Prostate gland (tissue), 2 donors: ENCODE measurements around the gene FBXL19. TPM values are rescaled to one million over a fixed set of nuclear protein-coding genes. Genes with fewer than 3 reads are reported as not detected.

Experiments
- DNase-seq: peaks from one replicate; pipeline ENCODE4 v3.0.0-alpha.2; 2019; ENCODE audit warnings: low spot score
- H3K27ac ChIP-seq, 2 donors: fragments of 200-600 bp; sonication (generic); 2 replicates each; pipeline ENCODE4 v1.5.1; 2017 to 2019
- H3K27me3 ChIP-seq: fragments of 200-600 bp; sonication (generic); replicated peaks from 2 replicates; pipeline ENCODE4 v1.5.1; 2019; ENCODE audit not compliant: insufficient read depth
- H3K36me3 ChIP-seq, 2 donors: fragments of 200-600 bp; sonication (generic); 1 replicate in 1 of 2; 2 replicates in 1 of 2; pipeline versions ENCODE4 v1.5.1 to v1.8.1; 2017 to 2019
- H3K4me1 ChIP-seq: fragments of 200-600 bp; sonication (generic); replicated peaks from 2 replicates; pipeline ENCODE4 v1.5.1; 2019
- H3K4me3 ChIP-seq, 2 donors: fragments of 200-600 bp; sonication (generic); 2 replicates each; pipeline ENCODE4 v1.5.1; 2017 to 2019
- H3K9me3 ChIP-seq: fragments of 200-600 bp; sonication (generic); 2 replicates; pipeline ENCODE4 v1.5.1; 2017
- POLR2A ChIP-seq: fragments of 450-650 bp; IDR thresholded peaks from one replicate; pipeline ENCODE4 v1.6.1; 2016; ENCODE audit warnings: antibody characterized with exemption, mild to moderate bottlenecking
- POLR2AphosphoS5 ChIP-seq: sonication (generic); formaldehyde crosslinking; IDR thresholded peaks from one replicate; pipeline ENCODE4 v1.6.1; 2017; ENCODE audit warnings: antibody characterized with exemption
- WGBS: methylation state at CpG from one replicate; pipeline ENCODE4 v1.1.5; 2018; 5-methylcytosine and 5-hydroxymethylcytosine counted together
- intact Hi-C: fragments of 100-400 bp; cut with DNase I; formaldehyde crosslinking; loops from one replicate; pipeline ENCODE4 v1.14.2; 2022
- total RNA-seq, 2 donors: library from RNA; depleted of rRNA; stranded (reverse); fragments of >200 nt; gene quantifications; one replicate each; pipeline ENCODE4 v1.1.0, GENCODE V29; 2016
- TF ChIP-seq, protein P1 (sequence below), 4 experiments: fragments of 200-600 bp in 2 of 4; fragments of 450-650 bp in 2 of 4; sonication (generic) in 2 of 4; IDR thresholded peaks; 1 replicate in 3 of 4; 2 replicates in 1 of 4; pipeline ENCODE4 v1.5.1; 2016 to 2019; ENCODE audit warnings: antibody characterized with exemption in 4 of 4, mild to moderate bottlenecking in 2 of 4, moderate library complexity in 2 of 4

The FBXL19 gene, protein sequence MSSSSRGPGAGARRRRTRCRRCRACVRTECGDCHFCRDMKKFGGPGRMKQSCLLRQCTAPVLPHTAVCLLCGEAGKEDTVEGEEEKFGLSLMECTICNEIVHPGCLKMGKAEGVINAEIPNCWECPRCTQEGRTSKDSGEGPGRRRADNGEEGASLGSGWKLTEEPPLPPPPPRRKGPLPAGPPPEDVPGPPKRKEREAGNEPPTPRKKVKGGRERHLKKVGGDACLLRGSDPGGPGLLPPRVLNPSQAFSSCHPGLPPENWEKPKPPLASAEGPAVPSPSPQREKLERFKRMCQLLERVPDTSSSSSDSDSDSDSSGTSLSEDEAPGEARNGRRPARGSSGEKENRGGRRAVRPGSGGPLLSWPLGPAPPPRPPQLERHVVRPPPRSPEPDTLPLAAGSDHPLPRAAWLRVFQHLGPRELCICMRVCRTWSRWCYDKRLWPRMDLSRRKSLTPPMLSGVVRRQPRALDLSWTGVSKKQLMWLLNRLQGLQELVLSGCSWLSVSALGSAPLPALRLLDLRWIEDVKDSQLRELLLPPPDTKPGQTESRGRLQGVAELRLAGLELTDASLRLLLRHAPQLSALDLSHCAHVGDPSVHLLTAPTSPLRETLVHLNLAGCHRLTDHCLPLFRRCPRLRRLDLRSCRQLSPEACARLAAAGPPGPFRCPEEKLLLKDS
- total RNA-seq = 100 to 1,000 TPM in 1 of 2 donors, 10 to 100 TPM in 1; 23.5 to 125 TPM

DNA sequence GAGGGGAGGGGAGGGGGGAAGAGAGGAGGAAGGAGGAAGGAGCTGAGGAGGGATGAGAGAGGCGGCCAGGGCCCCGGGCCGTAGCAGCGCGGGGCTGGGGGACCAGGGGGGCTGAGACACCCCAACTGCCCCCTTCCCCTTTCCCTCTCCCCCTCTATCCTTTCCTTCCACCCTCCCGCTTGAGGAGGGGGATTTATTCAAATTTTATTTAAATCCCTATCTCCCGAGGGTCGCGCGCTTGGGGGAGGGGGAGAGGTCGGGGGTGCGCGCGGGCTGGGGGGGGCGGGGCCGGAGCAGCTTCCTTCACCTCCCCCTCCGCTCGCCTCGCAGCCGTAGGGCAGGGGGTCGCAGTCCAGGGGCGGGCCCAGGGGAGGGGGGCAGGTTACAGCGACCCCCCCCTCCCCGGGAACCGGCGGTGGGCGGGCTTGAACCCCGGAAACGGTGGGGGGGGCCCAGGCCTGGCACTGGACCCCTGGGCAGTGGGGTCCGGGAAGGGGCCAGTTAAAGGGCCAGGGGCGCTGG lies at the start of gene FBXL19:
FBXL19 (plus strand) TSS at position 19 of the 522 bp plus-strand sequence. CDS start 2,183 bp downstream, outside the sequence.
- DNase-seq = no peak
- WGBS = under 1% methylated on average over 28 of the region's 31 CpGs
- H3K4me1 ChIP-seq = no peaks in the 10 kb centered on the region

DNA sequence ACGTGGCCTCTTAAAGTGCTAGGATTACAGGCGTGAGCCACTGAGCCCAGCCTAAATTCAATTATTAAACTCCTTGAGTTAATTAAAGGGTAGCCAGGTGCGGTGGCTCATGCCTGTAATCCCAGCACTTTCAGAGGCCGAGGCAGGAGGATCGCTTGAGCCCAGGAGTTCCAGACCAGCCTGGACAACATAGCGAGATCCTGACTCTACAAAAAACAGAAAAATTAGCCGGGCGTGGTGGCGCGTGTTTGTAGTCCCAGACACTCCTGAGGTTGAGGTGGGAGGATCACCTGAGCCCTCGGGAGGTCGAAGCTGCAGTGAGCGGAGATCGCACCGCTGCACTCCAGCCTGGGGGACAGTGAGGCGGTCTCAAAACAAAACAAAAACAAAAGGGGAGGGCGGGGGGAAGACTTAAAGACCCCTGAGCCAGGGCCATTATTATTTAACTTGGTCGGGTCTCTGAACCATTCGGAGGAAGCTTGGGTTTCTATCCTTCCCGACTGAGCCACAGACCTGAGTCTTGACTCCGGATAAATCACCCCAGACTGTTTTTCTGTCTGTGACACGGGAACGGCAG lies 49.0 kb upstream of the FBXL19 start:
- no peaks in the 10 kb centered on the region for H3K27me3 ChIP-seq
- TF ChIP-seq POLR2A (no peak), POLR2AphosphoS5 (no peak)
- TF ChIP-seq, protein P1, sequence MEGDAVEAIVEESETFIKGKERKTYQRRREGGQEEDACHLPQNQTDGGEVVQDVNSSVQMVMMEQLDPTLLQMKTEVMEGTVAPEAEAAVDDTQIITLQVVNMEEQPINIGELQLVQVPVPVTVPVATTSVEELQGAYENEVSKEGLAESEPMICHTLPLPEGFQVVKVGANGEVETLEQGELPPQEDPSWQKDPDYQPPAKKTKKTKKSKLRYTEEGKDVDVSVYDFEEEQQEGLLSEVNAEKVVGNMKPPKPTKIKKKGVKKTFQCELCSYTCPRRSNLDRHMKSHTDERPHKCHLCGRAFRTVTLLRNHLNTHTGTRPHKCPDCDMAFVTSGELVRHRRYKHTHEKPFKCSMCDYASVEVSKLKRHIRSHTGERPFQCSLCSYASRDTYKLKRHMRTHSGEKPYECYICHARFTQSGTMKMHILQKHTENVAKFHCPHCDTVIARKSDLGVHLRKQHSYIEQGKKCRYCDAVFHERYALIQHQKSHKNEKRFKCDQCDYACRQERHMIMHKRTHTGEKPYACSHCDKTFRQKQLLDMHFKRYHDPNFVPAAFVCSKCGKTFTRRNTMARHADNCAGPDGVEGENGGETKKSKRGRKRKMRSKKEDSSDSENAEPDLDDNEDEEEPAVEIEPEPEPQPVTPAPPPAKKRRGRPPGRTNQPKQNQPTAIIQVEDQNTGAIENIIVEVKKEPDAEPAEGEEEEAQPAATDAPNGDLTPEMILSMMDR (IDR thresholded peaks at IDR 0.05) = no peak
- no peaks in the 10 kb centered on the region for H3K36me3 ChIP-seq
- WGBS = 23% methylated on average over 23 of the region's 23 CpGs
- no peaks in the 10 kb centered on the region for H3K9me3 ChIP-seq
- H3K4me1 ChIP-seq = peaks cover 9% of the 10 kb centered on the region
- no peak for DNase-seq
- peak overlapping the region; percentile 74 to 75 for H3K4me3 ChIP-seq
- peak overlapping the region; percentile 83 to 89 for H3K27ac ChIP-seq
- intact Hi-C loops = loop anchor here (2.0 kb wide), 3 partner anchors 22 to 70 kb away; partner anchors contain the start of genes CTF1 and FBXL19

More for the DNA sequence above, at the start of gene FBXL19:
- intact Hi-C loops = loop anchor here (2.0 to 5.0 kb wide), 3 partner anchors 27 to 81 kb away; partner anchors contain the start of gene CTF1
- H3K36me3 ChIP-seq = no peaks in the 10 kb centered on the region
- no peaks in the 10 kb centered on the region for H3K9me3 ChIP-seq
- peak within 1 kb of the TSS; percentile 61 to 71 for H3K4me3 ChIP-seq
- H3K27ac ChIP-seq = peak within 1 kb of the TSS; percentile 92 to 96
- no peaks in the 10 kb centered on the region for H3K27me3 ChIP-seq
- TF ChIP-seq, protein P1 (IDR thresholded peaks at IDR 0.05) = no peak
- no peak for TF ChIP-seq POLR2A

DNA sequence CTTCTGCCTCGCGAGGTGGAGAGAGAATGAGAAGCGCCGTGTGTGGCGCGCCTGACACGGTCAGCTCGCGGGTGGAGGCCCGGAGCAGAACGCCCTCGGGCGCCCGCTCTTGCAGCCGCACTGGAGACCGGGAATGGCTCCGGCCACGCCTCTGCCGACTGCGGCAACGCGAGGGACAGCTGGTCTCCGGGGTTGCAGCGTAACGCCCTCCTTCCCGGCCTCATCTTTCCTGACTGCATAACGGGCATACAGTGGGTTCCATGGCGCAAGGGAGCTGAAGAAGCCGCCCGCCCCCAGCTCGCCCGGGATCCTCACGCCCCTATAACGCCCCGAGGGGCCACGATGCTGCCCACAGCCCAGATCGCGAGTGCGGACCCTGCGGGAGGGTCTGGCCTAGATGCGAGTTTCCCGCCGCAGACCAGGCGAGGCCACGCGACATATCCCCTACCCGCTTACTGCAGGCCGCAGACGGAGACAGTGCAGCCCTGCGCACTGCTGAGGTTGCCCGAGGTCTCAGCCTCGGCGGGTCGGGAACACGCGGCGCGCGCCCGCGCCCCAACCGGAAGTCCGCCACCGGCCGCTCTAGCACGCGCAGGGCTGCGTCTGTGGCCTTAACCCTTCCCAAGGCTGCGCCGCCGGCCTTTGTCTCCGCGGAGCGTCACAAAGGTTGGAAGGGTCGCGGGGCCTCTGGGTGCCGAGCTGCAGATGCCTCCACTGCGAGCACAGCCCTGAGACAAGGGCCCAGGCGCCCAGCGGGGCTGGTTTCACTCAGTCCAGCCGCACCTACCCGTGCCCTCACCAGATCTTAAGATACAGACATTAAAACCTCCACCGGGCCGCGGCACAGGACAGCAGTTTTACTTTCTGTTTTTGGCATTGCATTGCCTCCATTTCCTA lies 48.3 kb upstream of the FBXL19 start:
- no peaks in the 10 kb centered on the region for H3K27me3 ChIP-seq
- intact Hi-C loops = loop anchor here (2.0 kb wide), 3 partner anchors 22 to 70 kb away; partner anchors contain the start of genes CTF1 and FBXL19
- no peaks in the 10 kb centered on the region for H3K36me3 ChIP-seq
- DNase-seq = peak; percentile 87
- H3K4me1 ChIP-seq = peaks cover 9% of the 10 kb centered on the region
- no peaks in the 10 kb centered on the region for H3K9me3 ChIP-seq
- TF ChIP-seq POLR2A = peak; percentile 84
- TF ChIP-seq, protein P1 (IDR thresholded peaks at IDR 0.05) = no peak
- peak; percentile 93 for TF ChIP-seq POLR2AphosphoS5
- under 1% methylated on average over 79 of the region's 85 CpGs for WGBS
- peak overlapping the region; percentile 74 to 75 for H3K4me3 ChIP-seq
- H3K27ac ChIP-seq = peak overlapping the region; percentile 83 to 89
